ENCODE results near the gene NKX1-1.

DNA sequence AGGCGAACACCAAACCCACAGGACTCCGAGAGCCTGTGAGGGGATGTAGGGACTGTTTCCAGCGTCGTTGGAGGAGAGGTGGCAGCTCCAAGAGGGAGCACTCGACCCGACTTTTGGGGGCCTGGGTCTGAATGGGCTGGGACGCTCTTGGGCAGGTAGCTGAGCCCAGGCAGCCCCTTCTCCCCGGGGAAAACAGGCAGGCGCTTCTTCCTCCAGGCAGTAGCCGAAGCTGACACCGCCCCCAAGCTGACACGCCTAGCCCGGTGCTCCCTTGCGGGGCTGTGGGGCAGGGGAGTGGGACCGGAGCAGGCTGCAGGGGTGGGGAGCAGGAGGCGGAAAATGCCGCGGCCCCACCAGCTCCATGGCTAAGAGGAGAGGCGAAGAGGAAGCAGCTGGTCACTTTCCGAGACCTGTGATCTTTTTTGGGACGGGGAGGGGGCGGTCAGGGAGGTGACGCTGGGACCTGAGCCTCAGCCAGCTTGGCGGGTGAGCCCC lies 4.2 kb downstream of the NKX1-1 start:
- TF ChIP-seq, protein P1, sequence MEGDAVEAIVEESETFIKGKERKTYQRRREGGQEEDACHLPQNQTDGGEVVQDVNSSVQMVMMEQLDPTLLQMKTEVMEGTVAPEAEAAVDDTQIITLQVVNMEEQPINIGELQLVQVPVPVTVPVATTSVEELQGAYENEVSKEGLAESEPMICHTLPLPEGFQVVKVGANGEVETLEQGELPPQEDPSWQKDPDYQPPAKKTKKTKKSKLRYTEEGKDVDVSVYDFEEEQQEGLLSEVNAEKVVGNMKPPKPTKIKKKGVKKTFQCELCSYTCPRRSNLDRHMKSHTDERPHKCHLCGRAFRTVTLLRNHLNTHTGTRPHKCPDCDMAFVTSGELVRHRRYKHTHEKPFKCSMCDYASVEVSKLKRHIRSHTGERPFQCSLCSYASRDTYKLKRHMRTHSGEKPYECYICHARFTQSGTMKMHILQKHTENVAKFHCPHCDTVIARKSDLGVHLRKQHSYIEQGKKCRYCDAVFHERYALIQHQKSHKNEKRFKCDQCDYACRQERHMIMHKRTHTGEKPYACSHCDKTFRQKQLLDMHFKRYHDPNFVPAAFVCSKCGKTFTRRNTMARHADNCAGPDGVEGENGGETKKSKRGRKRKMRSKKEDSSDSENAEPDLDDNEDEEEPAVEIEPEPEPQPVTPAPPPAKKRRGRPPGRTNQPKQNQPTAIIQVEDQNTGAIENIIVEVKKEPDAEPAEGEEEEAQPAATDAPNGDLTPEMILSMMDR (IDR thresholded peaks at IDR 0.05; ENCODE audit: borderline replicate concordance, extremely low read depth, low read length, poor library complexity, severe bottlenecking), result no peak
- no peak for TF ChIP-seq EZH2 (IDR thresholded peaks at IDR 0.05; ENCODE audit: borderline replicate concordance, low read depth, low read length, severe bottlenecking)
